Esophagus muscularis mucosa (tissue), 4 donors: Measurements from ENCODE around the gene SPC25. TPM values are rescaled to one million over a fixed set of nuclear protein-coding genes. Genes with fewer than 3 reads are reported as not detected.
A peak's percentile ranks its signal among the peaks of the same experiment; 100 is the strongest.

ENCODE experiments used
- DNase-seq: peaks from one replicate; pipeline ENCODE4 v3.0.0-alpha.2; 2017; ENCODE audit errors: extremely low spot score
- H3K27ac ChIP-seq, 4 donors: fragments of 200-600 bp; sonication (generic); replicated peaks in 1 of 4; 1 replicate in 3 of 4; 2 replicates in 1 of 4; pipeline ENCODE4 v1.5.1; 2016 to 2019; ENCODE audit warnings: mild to moderate bottlenecking in 1 of 4
- H3K27me3 ChIP-seq, 4 donors: fragments of 200-600 bp; sonication (generic); one replicate each; pipeline versions ENCODE4 v1.5.1 to v1.6.0; 2016 to 2019
- H3K36me3 ChIP-seq, 4 donors: fragments of 200-600 bp; sonication (generic); one replicate each; pipeline ENCODE4 v1.5.1; 2016 to 2019
- H3K4me1 ChIP-seq, 4 donors: fragments of 200-600 bp; sonication (generic); one replicate each; pipeline ENCODE4 v1.5.1; 2016 to 2019
- H3K4me3 ChIP-seq, 4 donors: fragments of 200-600 bp; sonication (generic); 1 replicate in 2 of 4; 2 replicates in 2 of 4; pipeline ENCODE4 v1.5.1; 2016 to 2019; ENCODE audit warnings: mild to moderate bottlenecking in 4 of 4, moderate library complexity in 1 of 4
- H3K9me3 ChIP-seq, 4 donors: fragments of 200-600 bp; sonication (generic); 1 replicate in 3 of 4; 2 replicates in 1 of 4; pipeline ENCODE4 v1.5.1; 2016 to 2019
- EP300 ChIP-seq: sonication (generic); formaldehyde crosslinking; IDR thresholded peaks from one replicate; pipeline ENCODE4 v1.6.1; 2017; ENCODE audit warnings: antibody characterized with exemption
- POLR2A ChIP-seq: fragments of 450-650 bp; IDR thresholded peaks from one replicate; pipeline ENCODE4 v1.6.1; 2017; ENCODE audit warnings: antibody characterized with exemption, moderate library complexity, mild to moderate bottlenecking, low read depth
- POLR2AphosphoS5 ChIP-seq, 2 donors: sonication (generic); formaldehyde crosslinking; IDR thresholded peaks; one replicate each; pipeline ENCODE4 v1.6.1; 2017; ENCODE audit warnings: antibody characterized with exemption in 2 of 2
- WGBS: methylation state at CpG from one replicate; pipeline ENCODE4 v1.1.5; 2018; 5-methylcytosine and 5-hydroxymethylcytosine counted together
- intact Hi-C: fragments of 100-400 bp; cut with DNase I; formaldehyde crosslinking; loops from one replicate; pipeline ENCODE4 v1.15.1; 2023
- total RNA-seq, 4 donors: library from RNA; depleted of rRNA; stranded (reverse); fragments of >200 nt; gene quantifications; one replicate each; pipeline versions ENCODE4 v1.1.0 to v1.2.1, GENCODE V29; 2016
- TF ChIP-seq, protein P1 (sequence below), 3 experiments: fragments of 200-600 bp in 2 of 3; fragments of 450-650 bp in 1 of 3; sonication (generic) in 2 of 3; IDR thresholded peaks; one replicate each; pipeline ENCODE4 v1.5.1; 2017 to 2019; ENCODE audit warnings: antibody characterized with exemption in 3 of 3, mild to moderate bottlenecking in 2 of 3, moderate library complexity in 1 of 3

Gene SPC25
- total RNA-seq, 4 donors from 2014 or later = 0.23 TPM; not detected in 3

GRCh38 chr2:168858146-168858545, 32.1 kb downstream of the SPC25 start:
- WGBS = 94% methylated on average over 2 of the region's 2 CpGs
- no peak for TF ChIP-seq POLR2A
- no peak for TF ChIP-seq EP300
- TF ChIP-seq, protein P1, sequence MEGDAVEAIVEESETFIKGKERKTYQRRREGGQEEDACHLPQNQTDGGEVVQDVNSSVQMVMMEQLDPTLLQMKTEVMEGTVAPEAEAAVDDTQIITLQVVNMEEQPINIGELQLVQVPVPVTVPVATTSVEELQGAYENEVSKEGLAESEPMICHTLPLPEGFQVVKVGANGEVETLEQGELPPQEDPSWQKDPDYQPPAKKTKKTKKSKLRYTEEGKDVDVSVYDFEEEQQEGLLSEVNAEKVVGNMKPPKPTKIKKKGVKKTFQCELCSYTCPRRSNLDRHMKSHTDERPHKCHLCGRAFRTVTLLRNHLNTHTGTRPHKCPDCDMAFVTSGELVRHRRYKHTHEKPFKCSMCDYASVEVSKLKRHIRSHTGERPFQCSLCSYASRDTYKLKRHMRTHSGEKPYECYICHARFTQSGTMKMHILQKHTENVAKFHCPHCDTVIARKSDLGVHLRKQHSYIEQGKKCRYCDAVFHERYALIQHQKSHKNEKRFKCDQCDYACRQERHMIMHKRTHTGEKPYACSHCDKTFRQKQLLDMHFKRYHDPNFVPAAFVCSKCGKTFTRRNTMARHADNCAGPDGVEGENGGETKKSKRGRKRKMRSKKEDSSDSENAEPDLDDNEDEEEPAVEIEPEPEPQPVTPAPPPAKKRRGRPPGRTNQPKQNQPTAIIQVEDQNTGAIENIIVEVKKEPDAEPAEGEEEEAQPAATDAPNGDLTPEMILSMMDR (IDR thresholded peaks at IDR 0.05) = no peak
- TF ChIP-seq POLR2AphosphoS5 (IDR thresholded peaks at IDR 0.05) = no peak
- intact Hi-C loops = loop anchor here (10.0 kb wide), 1 partner anchor 513 kb away; no protein-coding TSS in a partner anchor
- DNase-seq = no peak
- Histone ChIP-seq H3K36me3 (peaks cover 0 to 74% (median 4%) of the 10 kb centered on the region in 4 donors), H3K27me3 (no peaks in the 10 kb centered on the region), H3K4me3 (no peak overlapping the region), H3K9me3 (no peaks in the 10 kb centered on the region), H3K4me1 (peaks cover 0 to 13% (median 6%) of the 10 kb centered on the region in 4 donors), H3K27ac (no peak overlapping the region)

DNA sequence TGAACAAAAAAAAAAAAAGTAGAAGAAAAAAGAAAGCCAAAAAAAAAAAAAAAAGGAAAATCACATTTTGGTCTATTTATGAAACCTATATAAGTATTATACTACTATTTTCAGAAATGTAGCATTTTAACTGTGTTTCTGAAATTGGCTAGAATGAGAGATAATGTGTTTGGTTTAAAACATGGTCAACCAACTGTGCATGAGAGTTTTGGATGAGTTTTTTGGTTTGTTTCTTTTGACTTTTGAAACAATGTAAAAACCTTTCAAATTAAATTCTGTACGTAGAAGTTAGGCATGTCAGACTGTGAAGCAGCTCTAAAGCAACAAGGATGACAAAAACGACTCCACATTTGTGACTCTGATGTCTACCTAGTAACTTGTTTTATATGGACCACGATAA, 34.6 kb downstream of the SPC25 start:
- Histone ChIP-seq H3K36me3 (peaks cover 0 to 74% (median 2%) of the 10 kb centered on the region in 4 donors), H3K27me3 (no peaks in the 10 kb centered on the region), H3K27ac (no peak overlapping the region), H3K4me3 (no peak overlapping the region), H3K9me3 (no peaks in the 10 kb centered on the region), H3K4me1 (peaks cover 0 to 13% (median 6%) of the 10 kb centered on the region in 4 donors)
- no peak for TF ChIP-seq POLR2A
- TF ChIP-seq, protein P1 (IDR thresholded peaks at IDR 0.05) = no peak
- intact Hi-C loops = loop anchor here (10.0 kb wide), 1 partner anchor 511 kb away; no protein-coding TSS in a partner anchor
- WGBS = 94% methylated on average over 3 of the region's 3 CpGs
- no peak for DNase-seq

- no peak overlapping the region for H3K4me3 ChIP-seq
- intact Hi-C loops = loop anchor here (10.0 kb wide), 1 partner anchor 510 kb away; no protein-coding TSS in a partner anchor
- H3K9me3 ChIP-seq = no peaks in the 10 kb centered on the region
- H3K4me1 ChIP-seq = peaks cover 0 to 16% (median 6%) of the 10 kb centered on the region in 4 donors
- no peak for TF ChIP-seq POLR2AphosphoS5 (IDR thresholded peaks at IDR 0.05)
- no peak for TF ChIP-seq EP300
- no peak for TF ChIP-seq POLR2A
- TF ChIP-seq, protein P1 (IDR thresholded peaks at IDR 0.05) = no peak
- H3K27me3 ChIP-seq = no peaks in the 10 kb centered on the region
- H3K36me3 ChIP-seq = peaks cover 0 to 67% (median 2%) of the 10 kb centered on the region in 4 donors
- 95% methylated on average over 5 of the region's 5 CpGs for WGBS
- peak; percentile 47 for DNase-seq
- H3K27ac ChIP-seq = no peak overlapping the region
Observed at GRCh38 chr2:168854651-168855050, 35.6 kb downstream of the SPC25 start.

GRCh38 chr2:168853471-168853870, 36.8 kb downstream of the SPC25 start:
- 100% methylated on average over 1 of the region's 1 CpG for WGBS
- DNase-seq = peak; percentile 2
- TF ChIP-seq EP300 = no peak
- TF ChIP-seq POLR2AphosphoS5 (IDR thresholded peaks at IDR 0.05) = no peak
- TF ChIP-seq POLR2A = no peak
- TF ChIP-seq, protein P1 (IDR thresholded peaks at IDR 0.05) = no peak

GRCh38 chr2:168852481-168852880, 37.7 kb downstream of the SPC25 start:
- Histone ChIP-seq H3K4me3 (no peak overlapping the region), H3K9me3 (no peaks in the 10 kb centered on the region), H3K36me3 (peaks cover 0 to 48% (median 2%) of the 10 kb centered on the region in 4 donors), H3K27ac (no peak overlapping the region), H3K27me3 (no peaks in the 10 kb centered on the region), H3K4me1 (peaks cover 0 to 16% (median 7%) of the 10 kb centered on the region in 4 donors)
- peak; percentile 39 for DNase-seq
- intact Hi-C loops = loop anchor here (10.0 kb wide), 1 partner anchor 508 kb away; no protein-coding TSS in a partner anchor
- TF ChIP-seq EP300 (no peak), POLR2A (no peak), POLR2AphosphoS5 (IDR thresholded peaks at IDR 0.05) (no peak)
- TF ChIP-seq, protein P1 (IDR thresholded peaks at IDR 0.05) = no peak
- 67% methylated on average over 3 of the region's 3 CpGs for WGBS

More at GRCh38 chr2:168853471-168853870, 36.8 kb downstream of the SPC25 start:
- H3K4me3 ChIP-seq = no peak overlapping the region
- peaks cover 0 to 16% (median 7%) of the 10 kb centered on the region in 4 donors for H3K4me1 ChIP-seq
- H3K9me3 ChIP-seq = no peaks in the 10 kb centered on the region
- no peaks in the 10 kb centered on the region for H3K27me3 ChIP-seq
- no peak overlapping the region for H3K27ac ChIP-seq
- H3K36me3 ChIP-seq = peaks cover 0 to 55% (median 2%) of the 10 kb centered on the region in 4 donors
- intact Hi-C loops = loop anchor here (10.0 kb wide), 1 partner anchor 509 kb away; no protein-coding TSS in a partner anchor
